Measurements from ENCODE around the gene FGF2. TPM values are rescaled to one million over a fixed set of nuclear protein-coding genes. Genes with fewer than 3 reads are reported as not detected.

The FGF2 gene
- 30.8 and 53.3 TPM in 2 replicates for total RNA-seq

GRCh38 chr4:122826553-122827257 lies at the start of gene FGF2:
TSS of gene FGF2 (plus strand) at chr4:122826831. CDS start at chr4:122827175, 344 bp downstream.

GRCh38 chr4:122921971-122922876 lies 95.6 kb downstream of the FGF2 start, which contains the start of gene NUDT6:
TSS of gene NUDT6 (minus strand) at chr4:122922597. CDS start at chr4:122922572, 25 bp downstream.

Other genes starting within 250 kb of the FGF2 start
- gene IL21, start 205.8 kb upstream of the FGF2 start, total RNA-seq, result not detected in 2 replicates
- 5.5 and 6.1 TPM in 2 replicates for gene BBS12, start 94.1 kb upstream of the FGF2 start, total RNA-seq
- gene NUDT6, start 95.8 kb downstream of the FGF2 start, total RNA-seq, result 8.6 and 18.0 TPM in 2 replicates

Data from smooth muscle cell of trachea (primary cell).